Measurements from ENCODE around the gene REL. TPM values are rescaled to one million over a fixed set of nuclear protein-coding genes. Genes with fewer than 3 reads are reported as not detected.
"Not testable (repeated sequence)": the region's sequence is repeated elsewhere in the genome, so short reads cannot be mapped to it uniquely, and the experiment has no call there.

REL gene
- total and polyA plus RNA-seq, 4 donors, result 3.4 to 37.0 (median 18.9) TPM

- peaks cover 0 to 27% (median 4%) of the 10 kb centered on the region in 5 donors for H3K4me1 ChIP-seq (ENCODE audit: control insufficient read depth in 5 of 5, insufficient read depth in 5 of 5, low read length in 5 of 5)
- no peak overlapping the region for H3K4me3 ChIP-seq
- no peak for TF ChIP-seq CTCF (IDR thresholded peaks at IDR 0.05; ENCODE audit: control extremely low read depth, extremely low read depth)
- DNase-seq, result peak in 1 of 3 donors; percentile 7
- H3K9me3 ChIP-seq (ENCODE audit: control insufficient read depth in 4 of 4, insufficient read depth in 3 of 4, low read length in 3 of 4), result no peaks in the 10 kb centered on the region
- 30% methylated on average over 2 of the region's 2 CpGs for WGBS, 2 donors
- no peak overlapping the region for H3K9ac ChIP-seq (ENCODE audit: insufficient read depth in 1 of 2, low read length in 2 of 2)
- no peak overlapping the region for H3K27ac ChIP-seq (ENCODE audit: low read depth in 1 of 2, low read length in 1 of 2)
- ATAC-seq (ENCODE audit: insufficient read depth, low FRiP score), result no peak
- no peaks in the 10 kb centered on the region for H3K27me3 ChIP-seq (ENCODE audit: control insufficient read depth in 3 of 3, insufficient read depth in 3 of 3, low read length in 2 of 3)
- H3K36me3 ChIP-seq (ENCODE audit: control insufficient read depth in 4 of 4, insufficient read depth in 4 of 4, low read length in 4 of 4), result no peaks in the 10 kb centered on the region
Observed at GRCh38 chr2:60885683-60886082, 4.3 kb downstream of the REL start.

GRCh38 chr2:60886991-60887390, 5.6 kb downstream of the REL start:
- WGBS, 2 donors, result 12 to 16% methylated on average over 3 of the region's 3 CpGs
- no peak for TF ChIP-seq CTCF (IDR thresholded peaks at IDR 0.05; ENCODE audit: control extremely low read depth, extremely low read depth)
- H3K9ac ChIP-seq (ENCODE audit: insufficient read depth in 1 of 2, low read length in 2 of 2), result no peak overlapping the region
- ATAC-seq (ENCODE audit: insufficient read depth, low FRiP score) (no peak), DNase-seq (peak in 1 of 3 donors; percentile 10)
- peaks cover 0 to 27% (median 4%) of the 10 kb centered on the region in 5 donors for H3K4me1 ChIP-seq (ENCODE audit: control insufficient read depth in 5 of 5, insufficient read depth in 5 of 5, low read length in 5 of 5)
- peaks cover 0 to 2% (median 0%) of the 10 kb centered on the region in 4 donors for H3K36me3 ChIP-seq (ENCODE audit: control insufficient read depth in 4 of 4, insufficient read depth in 4 of 4, low read length in 4 of 4)
- no peaks in the 10 kb centered on the region for H3K27me3 ChIP-seq (ENCODE audit: control insufficient read depth in 3 of 3, insufficient read depth in 3 of 3, low read length in 2 of 3)
- H3K4me3 ChIP-seq, result no peak overlapping the region
- H3K9me3 ChIP-seq (ENCODE audit: control insufficient read depth in 4 of 4, insufficient read depth in 3 of 4, low read length in 3 of 4), result no peaks in the 10 kb centered on the region
- no peak overlapping the region for H3K27ac ChIP-seq (ENCODE audit: low read depth in 1 of 2, low read length in 1 of 2)

GRCh38 chr2:60888853-60889252, 7.5 kb downstream of the REL start:
- 92 to 97% methylated on average over 2 of the region's 2 CpGs for WGBS, 2 donors
- DNase-seq (no peak), ATAC-seq (ENCODE audit: insufficient read depth, low FRiP score) (no peak)
- Histone ChIP-seq H3K36me3 (ENCODE audit: control insufficient read depth in 4 of 4, insufficient read depth in 4 of 4, low read length in 4 of 4) (peaks cover 0 to 2% (median under 1%) of the 10 kb centered on the region in 4 donors), H3K9ac (ENCODE audit: insufficient read depth in 1 of 2, low read length in 2 of 2) (no peak overlapping the region), H3K27me3 (ENCODE audit: control insufficient read depth in 3 of 3, insufficient read depth in 3 of 3, low read length in 2 of 3) (no peaks in the 10 kb centered on the region), H3K4me1 (ENCODE audit: control insufficient read depth in 5 of 5, insufficient read depth in 5 of 5, low read length in 5 of 5) (peaks cover 0 to 16% (median 0%) of the 10 kb centered on the region in 5 donors), H3K4me3 (no peak overlapping the region), H3K27ac (ENCODE audit: low read depth in 1 of 2, low read length in 1 of 2) (no peak overlapping the region), H3K9me3 (ENCODE audit: control insufficient read depth in 4 of 4, insufficient read depth in 3 of 4, low read length in 3 of 4) (no peaks in the 10 kb centered on the region)
- TF ChIP-seq CTCF (IDR thresholded peaks at IDR 0.05; ENCODE audit: control extremely low read depth, extremely low read depth), result no peak

GRCh38 chr2:60889581-60890392, 8.4 kb downstream of the REL start:
- H3K9me3 ChIP-seq (ENCODE audit: control insufficient read depth in 4 of 4, insufficient read depth in 3 of 4, low read length in 3 of 4); DNase-seq; H3K36me3 ChIP-seq (ENCODE audit: control insufficient read depth in 4 of 4, insufficient read depth in 4 of 4, low read length in 4 of 4); H3K27ac ChIP-seq (ENCODE audit: low read depth in 1 of 2, low read length in 1 of 2); H3K4me3 ChIP-seq; ATAC-seq (ENCODE audit: insufficient read depth, low FRiP score); H3K9ac ChIP-seq (ENCODE audit: insufficient read depth in 1 of 2, low read length in 2 of 2); H3K27me3 ChIP-seq (ENCODE audit: control insufficient read depth in 3 of 3, insufficient read depth in 3 of 3, low read length in 2 of 3): not testable (repeated sequence)
- WGBS, 2 donors, result 84 to 86% methylated on average over 7 of the region's 7 CpGs
- H3K4me1 ChIP-seq (ENCODE audit: control insufficient read depth in 5 of 5, insufficient read depth in 5 of 5, low read length in 5 of 5), result peaks cover 0 to 13% (median 0%) of the 10 kb centered on the region in 5 donors
